ENCODE measurements around the gene TBC1D5. TPM values are rescaled to one million over a fixed set of nuclear protein-coding genes. Genes with fewer than 3 reads are reported as not detected.

TBC1D5 gene
- total RNA-seq, 3 donors from 2014 or later: 33.1 to 56.1 (median 44.1) TPM

DNA sequence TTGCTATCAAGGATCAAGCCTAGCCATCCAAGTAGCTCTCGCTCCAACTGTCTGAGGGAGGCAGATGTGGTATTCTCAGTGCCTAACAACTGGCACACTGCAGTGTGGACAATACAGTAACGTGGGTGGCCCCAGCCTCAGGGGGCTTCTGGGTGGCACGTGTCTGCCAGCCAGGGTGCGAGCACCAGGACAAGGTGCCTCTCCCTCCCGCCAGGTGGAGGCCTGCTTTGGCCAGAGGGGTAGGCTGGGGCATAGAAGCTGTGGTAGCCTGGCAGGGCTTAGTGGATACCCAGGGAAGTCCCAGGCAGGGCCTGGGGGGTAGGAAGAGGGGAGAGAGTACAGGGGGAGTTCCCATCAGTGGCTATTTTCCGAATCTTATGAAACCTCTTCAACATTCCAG, 623.7 kb downstream of the TBC1D5 start:
- Histone ChIP-seq H3K9me3 (no peaks in the 10 kb centered on the region), H3K4me3 (no peak overlapping the region), H3K4me1 (ENCODE audit: low read depth) (no peaks in the 10 kb centered on the region), H3K36me3 (ENCODE audit: low read depth) (no peaks in the 10 kb centered on the region)
- TF ChIP-seq, protein P1, sequence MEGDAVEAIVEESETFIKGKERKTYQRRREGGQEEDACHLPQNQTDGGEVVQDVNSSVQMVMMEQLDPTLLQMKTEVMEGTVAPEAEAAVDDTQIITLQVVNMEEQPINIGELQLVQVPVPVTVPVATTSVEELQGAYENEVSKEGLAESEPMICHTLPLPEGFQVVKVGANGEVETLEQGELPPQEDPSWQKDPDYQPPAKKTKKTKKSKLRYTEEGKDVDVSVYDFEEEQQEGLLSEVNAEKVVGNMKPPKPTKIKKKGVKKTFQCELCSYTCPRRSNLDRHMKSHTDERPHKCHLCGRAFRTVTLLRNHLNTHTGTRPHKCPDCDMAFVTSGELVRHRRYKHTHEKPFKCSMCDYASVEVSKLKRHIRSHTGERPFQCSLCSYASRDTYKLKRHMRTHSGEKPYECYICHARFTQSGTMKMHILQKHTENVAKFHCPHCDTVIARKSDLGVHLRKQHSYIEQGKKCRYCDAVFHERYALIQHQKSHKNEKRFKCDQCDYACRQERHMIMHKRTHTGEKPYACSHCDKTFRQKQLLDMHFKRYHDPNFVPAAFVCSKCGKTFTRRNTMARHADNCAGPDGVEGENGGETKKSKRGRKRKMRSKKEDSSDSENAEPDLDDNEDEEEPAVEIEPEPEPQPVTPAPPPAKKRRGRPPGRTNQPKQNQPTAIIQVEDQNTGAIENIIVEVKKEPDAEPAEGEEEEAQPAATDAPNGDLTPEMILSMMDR (IDR thresholded peaks at IDR 0.05): no peak
- DNase-seq (no peak), ATAC-seq (no peak)
- intact Hi-C loops (cut with DNase I, micrococcal nuclease): no loop called here

DNA sequence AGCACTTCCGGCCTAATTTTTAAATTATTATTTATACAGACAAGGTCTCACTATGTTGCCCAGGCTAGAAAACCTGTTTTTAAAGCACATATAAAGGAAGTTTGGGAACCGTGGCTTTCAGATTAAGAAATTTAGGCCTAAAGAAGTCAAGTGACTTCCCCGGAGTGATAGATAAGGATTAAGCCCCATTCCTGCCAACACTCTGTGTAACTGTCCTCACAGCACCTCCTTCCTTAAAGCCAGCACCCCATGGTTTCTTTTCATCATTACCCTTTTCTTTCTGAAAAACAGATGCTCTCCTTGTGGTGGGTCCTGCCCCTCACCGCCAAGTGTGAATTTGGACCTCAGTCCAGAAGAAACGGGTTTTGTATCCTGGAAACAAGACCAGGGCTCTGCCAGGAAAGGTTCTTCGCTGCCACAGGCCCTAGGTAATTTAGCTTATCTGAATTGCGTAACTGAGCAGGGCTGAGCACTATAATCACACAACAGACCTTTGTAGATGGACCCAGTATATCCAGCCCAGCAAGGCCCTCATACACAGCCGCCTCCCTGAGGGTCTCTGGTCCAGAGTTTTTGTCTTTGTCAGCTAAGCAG, 626.3 kb downstream of the TBC1D5 start:
- no peak for DNase-seq
- Histone ChIP-seq H3K9me3 (no peaks in the 10 kb centered on the region), H3K4me3 (no peak overlapping the region), H3K36me3 (ENCODE audit: low read depth) (no peaks in the 10 kb centered on the region), H3K4me1 (ENCODE audit: low read depth) (no peaks in the 10 kb centered on the region)
- TF ChIP-seq, protein P1 (IDR thresholded peaks at IDR 0.05): no peak
- intact Hi-C loops (cut with DNase I, micrococcal nuclease): no loop called here
- no peak for ATAC-seq

DNA sequence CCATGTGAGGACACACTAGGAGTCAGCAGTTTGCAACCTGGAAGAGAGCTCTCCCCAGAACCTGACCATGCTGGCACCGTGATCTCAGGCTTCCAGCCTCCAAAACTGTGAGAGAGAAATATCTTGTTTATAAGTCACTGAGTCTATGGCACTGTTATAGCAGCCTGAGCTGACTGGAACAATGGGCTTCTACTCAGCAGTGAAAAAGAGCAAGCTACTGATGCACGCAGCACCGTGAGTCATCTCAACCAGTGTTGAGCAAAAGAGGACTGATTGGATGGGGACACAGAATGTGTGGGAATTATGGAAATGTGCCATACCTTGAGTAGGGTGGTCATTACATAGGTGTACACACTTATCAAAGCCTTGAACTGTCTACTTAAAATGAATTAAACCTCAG, 627.2 kb downstream of the TBC1D5 start:
- DNase-seq: no peak
- intact Hi-C loops (cut with DNase I, micrococcal nuclease): no loop called here
- Histone ChIP-seq H3K36me3 (ENCODE audit: low read depth) (no peaks in the 10 kb centered on the region), H3K9me3 (no peaks in the 10 kb centered on the region), H3K4me1 (ENCODE audit: low read depth) (no peaks in the 10 kb centered on the region), H3K4me3 (no peak overlapping the region)
- no peak for ATAC-seq
- TF ChIP-seq, protein P1 (IDR thresholded peaks at IDR 0.05): no peak

DNA sequence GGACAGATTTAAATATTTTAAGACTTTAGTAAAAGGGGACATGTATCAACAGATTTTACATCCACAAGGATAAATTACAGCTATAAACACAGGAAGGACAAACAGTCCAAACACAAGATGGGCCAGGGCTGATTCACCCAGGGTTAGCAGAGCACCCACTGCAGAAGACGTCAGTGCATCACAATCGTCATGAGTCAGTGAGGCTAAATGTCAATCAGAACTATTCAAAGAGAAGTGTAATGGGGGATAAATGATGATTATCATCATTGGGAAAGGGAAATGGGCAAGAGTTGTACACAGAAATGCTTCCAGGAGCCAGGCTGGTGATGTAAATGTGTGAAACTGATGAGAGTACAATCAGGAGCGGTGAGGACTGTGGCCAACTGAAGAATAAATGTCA, 630.8 kb downstream of the TBC1D5 start:
- intact Hi-C loops (cut with DNase I, micrococcal nuclease): no loop called here
- Histone ChIP-seq H3K4me3 (no peak overlapping the region), H3K36me3 (ENCODE audit: low read depth) (no peaks in the 10 kb centered on the region), H3K4me1 (ENCODE audit: low read depth) (no peaks in the 10 kb centered on the region), H3K9me3 (no peaks in the 10 kb centered on the region)
- TF ChIP-seq, protein P1 (IDR thresholded peaks at IDR 0.05): no peak
- DNase-seq (no peak), ATAC-seq (peak; percentile 38)

DNA sequence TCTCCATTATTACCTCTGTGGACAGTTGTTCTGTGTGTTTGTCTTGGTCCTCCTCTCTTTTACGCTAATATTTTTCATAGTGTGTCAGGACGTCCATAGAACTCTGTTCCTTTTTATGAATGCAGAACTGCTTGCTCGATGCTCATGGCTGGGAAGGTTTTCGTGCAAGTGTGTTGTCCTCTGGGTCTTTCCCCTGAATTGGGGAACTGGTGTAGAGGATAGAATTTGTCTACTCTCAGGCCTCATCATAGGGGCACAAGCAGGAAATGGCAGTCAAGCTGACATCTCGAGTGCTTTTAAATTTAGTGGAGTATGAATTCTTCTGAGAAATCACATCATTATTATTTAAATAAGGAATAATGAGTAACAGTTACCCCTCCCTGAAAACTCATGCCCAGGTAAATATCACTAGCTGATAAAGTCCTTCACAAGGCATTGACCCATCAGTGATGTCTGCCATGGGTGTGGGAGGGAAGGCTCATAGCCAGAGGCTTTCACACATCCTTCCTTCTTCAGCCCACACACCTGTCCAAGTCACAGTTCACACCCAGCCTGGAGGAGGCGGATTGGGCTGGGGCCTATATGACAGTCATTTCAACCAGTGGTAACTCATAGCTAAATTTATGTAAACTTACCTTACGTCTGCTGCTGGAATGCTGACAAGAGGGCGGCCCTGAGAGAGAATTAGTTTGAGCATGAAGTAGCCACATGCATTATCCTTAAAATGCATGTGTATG, 631.6 kb downstream of the TBC1D5 start:
- no peak for DNase-seq
- H3K9me3 ChIP-seq: no peaks in the 10 kb centered on the region
- TF ChIP-seq, protein P1 (IDR thresholded peaks at IDR 0.05): no peak
- no peaks in the 10 kb centered on the region for H3K36me3 ChIP-seq (ENCODE audit: low read depth)
- no peak overlapping the region for H3K4me3 ChIP-seq
- H3K4me1 ChIP-seq (ENCODE audit: low read depth): no peaks in the 10 kb centered on the region
- ATAC-seq: no peak
- intact Hi-C loops (cut with DNase I, micrococcal nuclease): no loop called here

Measured in mucosa of descending colon (tissue), 3 donors.